GM13976 (cell line): Measurements from ENCODE around the gene TCF23.
A peak's percentile ranks its signal among the peaks of the same experiment; 100 is the strongest.

ENCODE experiments used
- DNase-seq: peaks from one replicate; pipeline ENCODE4 v3.0.0; 2012; ENCODE audit warnings: low spot score
- in situ Hi-C: fragments of 300-500 bp; cut with MboI; formaldehyde crosslinking; loops from one replicate; pipeline ENCODE4 v1.12.0; 2022; ENCODE audit warnings: low sequenced_read_pairs, mixed read lengths, inconsistent platforms; ENCODE audit not compliant: unreplicated experiment
- TF ChIP-seq, protein P1 (sequence below): IDR thresholded peaks from 2 replicates; pipeline ENCODE4 v1.5.1; 2012; ENCODE audit warnings: borderline replicate concordance, mild to moderate bottlenecking; ENCODE audit not compliant: insufficient read depth; ENCODE audit errors: extremely low read depth, missing control alignments, control extremely low read depth

TCF23 gene

DNA sequence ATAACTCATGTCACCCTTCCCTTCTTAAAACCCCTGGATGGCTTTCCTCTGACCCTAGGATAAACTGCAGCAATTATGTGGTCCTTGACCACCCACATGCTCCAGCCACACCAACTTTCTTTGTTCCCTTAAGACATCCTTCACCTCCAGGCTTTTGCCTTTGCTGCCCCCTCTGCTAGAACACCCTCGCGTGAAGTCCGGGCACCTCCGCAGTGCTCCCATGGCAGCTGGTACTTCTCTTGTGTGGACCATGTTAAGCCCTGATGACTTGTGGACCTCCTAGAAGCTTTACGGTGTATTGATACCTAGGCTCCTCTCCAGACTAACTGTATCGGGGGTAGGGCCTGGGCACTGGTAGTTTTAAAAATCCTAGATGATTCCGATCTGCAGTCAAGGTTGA is 26.0 kb upstream of the TCF23 start:
- in situ Hi-C loops = no loop called here
- DNase-seq = no peak
- TF ChIP-seq, protein P1, sequence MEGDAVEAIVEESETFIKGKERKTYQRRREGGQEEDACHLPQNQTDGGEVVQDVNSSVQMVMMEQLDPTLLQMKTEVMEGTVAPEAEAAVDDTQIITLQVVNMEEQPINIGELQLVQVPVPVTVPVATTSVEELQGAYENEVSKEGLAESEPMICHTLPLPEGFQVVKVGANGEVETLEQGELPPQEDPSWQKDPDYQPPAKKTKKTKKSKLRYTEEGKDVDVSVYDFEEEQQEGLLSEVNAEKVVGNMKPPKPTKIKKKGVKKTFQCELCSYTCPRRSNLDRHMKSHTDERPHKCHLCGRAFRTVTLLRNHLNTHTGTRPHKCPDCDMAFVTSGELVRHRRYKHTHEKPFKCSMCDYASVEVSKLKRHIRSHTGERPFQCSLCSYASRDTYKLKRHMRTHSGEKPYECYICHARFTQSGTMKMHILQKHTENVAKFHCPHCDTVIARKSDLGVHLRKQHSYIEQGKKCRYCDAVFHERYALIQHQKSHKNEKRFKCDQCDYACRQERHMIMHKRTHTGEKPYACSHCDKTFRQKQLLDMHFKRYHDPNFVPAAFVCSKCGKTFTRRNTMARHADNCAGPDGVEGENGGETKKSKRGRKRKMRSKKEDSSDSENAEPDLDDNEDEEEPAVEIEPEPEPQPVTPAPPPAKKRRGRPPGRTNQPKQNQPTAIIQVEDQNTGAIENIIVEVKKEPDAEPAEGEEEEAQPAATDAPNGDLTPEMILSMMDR = no peak

DNA sequence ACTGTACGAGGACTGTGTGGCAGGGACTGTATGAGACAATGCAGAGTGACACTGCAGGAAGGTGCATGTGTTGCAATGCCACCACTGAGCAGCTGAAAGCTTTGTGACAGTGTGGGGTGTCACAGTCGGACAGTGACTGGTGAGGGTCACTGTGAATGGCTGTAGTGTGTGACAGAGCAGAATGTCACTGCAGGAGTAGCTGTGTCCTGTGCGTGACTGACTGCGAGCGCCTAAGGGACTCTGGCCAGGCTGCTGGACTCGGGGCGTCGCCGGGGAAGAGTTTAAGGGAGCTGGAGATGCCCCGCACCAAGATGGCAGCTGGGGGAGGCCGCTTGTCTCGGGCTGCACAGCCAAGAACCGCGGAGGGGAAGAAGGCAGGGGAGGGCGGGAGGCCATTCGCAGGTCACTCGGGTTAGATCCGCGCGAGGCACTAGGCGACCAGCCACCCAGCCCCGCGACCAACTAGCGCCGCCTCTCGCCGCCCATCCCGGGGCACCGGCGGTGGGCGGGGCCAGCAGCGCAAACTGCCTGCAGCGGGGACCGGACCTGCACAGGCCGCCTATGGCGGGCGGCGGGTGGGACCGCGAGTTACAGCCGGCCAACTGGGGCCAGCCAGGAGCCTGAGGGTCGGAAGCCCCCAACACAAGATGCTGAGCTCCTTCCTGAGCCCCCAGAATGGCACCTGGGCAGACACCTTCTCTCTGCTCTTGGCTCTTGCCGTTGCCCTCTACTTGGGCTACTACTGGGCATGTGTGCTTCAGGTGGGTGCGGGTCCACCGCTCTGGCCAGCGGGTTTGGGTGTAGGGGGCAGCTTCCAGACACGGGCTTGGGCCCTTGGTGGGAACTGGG is 25.3 kb upstream of the TCF23 start, which contains the start of gene ABHD1:
Gene ABHD1, plus strand, starts transcription at position 514 of the 849 bp plus-strand sequence. Its CDS starts 134 bp downstream, at position 648.
- in situ Hi-C loops = no loop called here
- TF ChIP-seq, protein P1 = peak; percentile 3
- DNase-seq = peak; percentile 81

DNA sequence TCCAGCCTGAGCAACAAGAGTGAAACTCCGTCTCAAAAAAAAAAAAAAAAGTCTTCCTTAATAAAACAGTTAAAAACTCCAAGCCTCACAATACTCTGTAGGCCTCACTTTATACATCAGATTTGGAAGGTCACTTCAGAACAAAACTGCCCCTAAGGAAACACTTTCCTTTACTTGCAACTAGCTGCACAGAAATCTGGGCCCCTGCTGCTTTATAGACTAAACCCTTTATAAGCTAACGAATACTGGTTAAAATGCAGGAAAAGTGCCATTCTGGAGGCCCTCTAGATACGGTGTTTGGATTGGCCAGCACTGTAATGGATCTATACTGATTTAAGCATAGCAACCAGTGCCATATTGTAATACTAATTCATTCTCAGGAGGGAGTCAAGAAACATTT is 23.7 kb upstream of the TCF23 start:
- DNase-seq = no peak
- TF ChIP-seq, protein P1 = no peak
- in situ Hi-C loops = no loop called here

- in situ Hi-C loops = no loop called here
- no peak for DNase-seq
These were observed 22.5 kb upstream of the TCF23 start for GRCh38 chr2:27126252-27126710.

GRCh38 chr2:27127883-27128667 is 20.7 kb upstream of the TCF23 start:
- no peak for DNase-seq
- in situ Hi-C loops = no loop called here
- TF ChIP-seq, protein P1 = no peak

More at GRCh38 chr2:27126252-27126710, 22.5 kb upstream of the TCF23 start:
- TF ChIP-seq, protein P1 = no peak
